Measurements from ENCODE around the gene CRELD1. TPM values are rescaled to one million over a fixed set of nuclear protein-coding genes. Genes with fewer than 3 reads are reported as not detected.

CRELD1 gene
- 10 to 100 TPM; 19.8 to 23.6 TPM for total RNA-seq

DNA sequence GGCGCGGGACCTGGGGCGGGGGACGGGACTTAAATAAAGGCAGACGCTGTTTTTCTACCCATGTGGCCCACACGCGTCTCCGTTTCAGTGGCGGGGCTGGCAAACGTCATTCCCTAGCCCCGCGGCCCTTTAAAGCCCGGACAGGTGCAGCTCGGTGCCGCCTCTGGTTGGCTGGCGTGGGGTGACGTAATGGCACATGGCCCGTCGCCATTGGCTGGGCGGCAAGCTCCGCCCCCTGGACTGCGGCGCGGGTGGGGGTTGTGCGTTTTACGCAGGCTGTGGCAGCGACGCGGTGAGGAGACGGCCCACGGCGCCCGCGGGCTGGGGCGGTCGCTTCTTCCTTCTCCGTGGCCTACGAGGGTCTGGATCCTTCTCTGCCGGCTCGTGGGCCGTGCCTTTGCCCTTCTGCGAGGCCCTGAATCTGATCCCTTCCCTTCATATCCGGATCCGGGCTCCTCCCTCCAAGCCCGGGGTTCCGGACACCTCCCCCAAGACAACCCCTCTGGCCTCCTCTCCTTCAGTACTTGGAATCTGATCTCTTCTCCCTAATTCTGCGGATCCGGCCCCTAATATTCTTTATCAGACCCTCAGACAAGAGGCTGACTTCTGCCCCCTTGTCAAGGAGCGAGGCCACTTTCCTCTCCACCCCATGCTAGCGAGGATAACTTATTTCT is at the start of gene CRELD1:
Gene CRELD1, plus strand, starts transcription at position 274 of the 674 bp plus-strand sequence. CDS start 605 bp downstream, outside the sequence.
- intact Hi-C loops (cut with DNase I), result no loop called here
- no peaks in the 10 kb centered on the region for H3K36me3 ChIP-seq (replicated peaks in 1 of 2; ENCODE audit: insufficient read depth in 1 of 2, low read depth in 2 of 2)
- H3K27ac ChIP-seq, result peak within 1 kb of the TSS; percentile 77 to 97 (median 90)
- H3K9me3 ChIP-seq, result no peaks in the 10 kb centered on the region
- peak; percentile 85 to 89 (median 88) for TF ChIP-seq POLR2A (IDR thresholded peaks at IDR 0.05)
- no peak for TF ChIP-seq CTCF (IDR thresholded peaks at IDR 0.05)
- H3K4me3 ChIP-seq, result peak within 1 kb of the TSS; percentile 43 to 50
- DNase-seq (peak; percentile 97 to 98 (median 97)), ATAC-seq (peak; percentile 93)
- no peaks in the 10 kb centered on the region for H3K27me3 ChIP-seq
- peaks cover 35% of the 10 kb centered on the region for H3K4me1 ChIP-seq
- 0% methylated on average over 10 to 50 of the region's 50 CpGs for WGBS, 2 donors

DNA sequence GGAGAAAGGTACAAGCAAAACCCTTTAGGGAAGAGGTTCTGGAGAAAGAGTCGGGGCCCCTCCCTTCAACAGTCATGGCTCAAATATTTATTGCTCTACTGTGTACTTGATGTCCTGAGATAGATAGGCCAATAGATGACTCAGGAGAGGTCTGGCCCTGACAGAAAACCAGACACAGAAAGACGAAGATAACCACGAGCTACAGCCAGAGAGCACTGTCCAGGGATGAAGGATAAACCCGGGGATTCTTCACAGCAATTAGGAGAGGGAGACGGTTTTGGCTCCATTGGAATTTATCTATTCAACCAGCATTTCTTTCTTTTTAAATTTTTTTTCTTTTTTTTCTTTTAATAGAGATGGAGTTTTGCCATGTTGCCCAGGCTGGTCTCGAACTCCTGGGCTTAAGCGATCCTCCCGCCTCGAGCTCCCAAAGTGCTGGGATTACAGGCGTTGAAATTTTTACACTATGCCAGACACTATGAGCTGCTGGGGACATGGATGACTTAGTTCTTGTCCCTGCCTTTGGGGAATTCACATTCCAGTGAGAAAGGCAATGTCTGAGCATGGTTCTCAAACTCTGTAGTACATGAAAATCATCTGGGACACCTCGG is 49.0 kb upstream of the CRELD1 start:
- 72 to 74% methylated on average over 11 of the region's 11 CpGs for WGBS, 2 donors

GRCh38 chr3:9886328-9886727 is 47.3 kb upstream of the CRELD1 start:
- peaks cover 3% of the 10 kb centered on the region for H3K4me1 ChIP-seq
- no peaks in the 10 kb centered on the region for H3K9me3 ChIP-seq
- H3K27me3 ChIP-seq, result no peaks in the 10 kb centered on the region
- H3K27ac ChIP-seq, result no peak overlapping the region
- no peaks in the 10 kb centered on the region for H3K36me3 ChIP-seq (replicated peaks in 1 of 2; ENCODE audit: insufficient read depth in 1 of 2, low read depth in 2 of 2)
- ATAC-seq (no peak), DNase-seq (no peak)
- H3K4me3 ChIP-seq, result no peak overlapping the region
- no peak for TF ChIP-seq POLR2A (IDR thresholded peaks at IDR 0.05)
- no peak for TF ChIP-seq CTCF (IDR thresholded peaks at IDR 0.05)
- intact Hi-C loops (cut with DNase I), result no loop called here

More for the DNA sequence above, 49.0 kb upstream of the CRELD1 start:
- H3K4me3 ChIP-seq, result no peak overlapping the region
- no peaks in the 10 kb centered on the region for H3K4me1 ChIP-seq
- no peaks in the 10 kb centered on the region for H3K9me3 ChIP-seq
- H3K36me3 ChIP-seq (replicated peaks in 1 of 2; ENCODE audit: insufficient read depth in 1 of 2, low read depth in 2 of 2), result no peaks in the 10 kb centered on the region
- DNase-seq, result no peak
- ATAC-seq, result no peak
- intact Hi-C loops (cut with DNase I), result no loop called here
- no peak overlapping the region for H3K27ac ChIP-seq
- no peaks in the 10 kb centered on the region for H3K27me3 ChIP-seq
- TF ChIP-seq CTCF (IDR thresholded peaks at IDR 0.05) (no peak), POLR2A (IDR thresholded peaks at IDR 0.05) (no peak)

GRCh38 chr3:9887480-9887879 is 46.2 kb upstream of the CRELD1 start:
- no peaks in the 10 kb centered on the region for H3K27me3 ChIP-seq
- no peaks in the 10 kb centered on the region for H3K9me3 ChIP-seq
- DNase-seq (no peak), ATAC-seq (no peak)
- H3K4me3 ChIP-seq, result no peak overlapping the region
- no peaks in the 10 kb centered on the region for H3K36me3 ChIP-seq (replicated peaks in 1 of 2; ENCODE audit: insufficient read depth in 1 of 2, low read depth in 2 of 2)
- no peak overlapping the region for H3K27ac ChIP-seq
- H3K4me1 ChIP-seq, result peaks cover 11% of the 10 kb centered on the region
- 66 to 83% methylated on average over 5 of the region's 5 CpGs for WGBS, 2 donors
- TF ChIP-seq POLR2A (IDR thresholded peaks at IDR 0.05), result no peak
- TF ChIP-seq CTCF (IDR thresholded peaks at IDR 0.05), result no peak
- intact Hi-C loops (cut with DNase I), result no loop called here

Measured in body of pancreas (tissue), 4 donors.